Lung (tissue), 12 donors: Measurements from ENCODE around the gene B4GAT1. TPM values are rescaled to one million over a fixed set of nuclear protein-coding genes. Genes with fewer than 3 reads are reported as not detected.

Experiments used
- ATAC-seq: fragments of 200-7000 bp; cut with Tn5 transposase; one replicate; pipeline ENCODE4 v1.9.1; 2020; ENCODE audit warnings: moderate number of reproducible peaks; ENCODE audit not compliant: insufficient read depth, low FRiP score
- DNase-seq, 3 donors: peaks; one replicate each; pipeline ENCODE4 v3.0.0-alpha.2; 2013 to 2017
- H3K27ac ChIP-seq, 2 donors: one replicate each; pipeline ENCODE4 v1.5.1; 2013; ENCODE audit warnings: mild to moderate bottlenecking in 2 of 2, moderate library complexity in 2 of 2, control low read depth in 1 of 2, inconsistent platforms in 1 of 2, low read depth in 1 of 2, low read length in 1 of 2
- H3K27me3 ChIP-seq, 3 donors: one replicate each; pipeline ENCODE4 v1.5.1; 2013; ENCODE audit warnings: low read length in 2 of 3; ENCODE audit not compliant: control insufficient read depth in 3 of 3, insufficient read depth in 3 of 3
- H3K36me3 ChIP-seq, 4 donors: one replicate each; pipeline ENCODE4 v1.5.1; 2013; ENCODE audit warnings: low read length in 4 of 4, mild to moderate bottlenecking in 1 of 4, moderate library complexity in 1 of 4; ENCODE audit not compliant: control insufficient read depth in 4 of 4, insufficient read depth in 4 of 4
- H3K4me1 ChIP-seq, 5 donors: one replicate each; pipeline ENCODE4 v1.5.1; 2013; ENCODE audit warnings: low read length in 5 of 5, mild to moderate bottlenecking in 2 of 5, moderate library complexity in 1 of 5; ENCODE audit not compliant: control insufficient read depth in 5 of 5, insufficient read depth in 5 of 5
- H3K4me3 ChIP-seq: one replicate; pipeline ENCODE4 v1.5.1; 2013; ENCODE audit warnings: mild to moderate bottlenecking, control low read depth, moderate library complexity
- H3K9ac ChIP-seq, 2 donors: one replicate each; pipeline ENCODE4 v1.5.1; 2013; ENCODE audit warnings: low read length in 2 of 2, control low read depth in 1 of 2; ENCODE audit not compliant: insufficient read depth in 1 of 2
- H3K9me3 ChIP-seq, 4 donors: one replicate each; pipeline ENCODE4 v1.5.1; 2013; ENCODE audit warnings: low read length in 3 of 4, mild to moderate bottlenecking in 1 of 4, moderate library complexity in 1 of 4; ENCODE audit not compliant: control insufficient read depth in 4 of 4, insufficient read depth in 3 of 4
- CTCF ChIP-seq: IDR thresholded peaks from 2 replicates; pipeline ENCODE4 v1.5.1; 2012; ENCODE audit warnings: mild to moderate bottlenecking; ENCODE audit errors: control extremely low read depth, extremely low read depth
- WGBS, 2 donors: extraction: QIAGEN DNeasy Blood & Tissue Kit; methylation state at CpG; one replicate each; pipeline ENCODE4 v1.1.7; 2013; 5-methylcytosine and 5-hydroxymethylcytosine counted together
- polyA plus RNA-seq, 2 donors: library from polyadenylated mRNA; stranded (reverse); fragments of 200-250 nt; gene quantifications; one replicate each; pipeline ENCODE4 v1.2.1, GENCODE V29; 2013
- total RNA-seq, 2 donors: library from RNA; depleted of rRNA in 1 of 2; stranded (reverse); fragments of >200 nt in 1 of 2; gene quantifications; one replicate each; pipeline ENCODE4 v1.2.1, GENCODE V29; 2014 to 2021
- donor health status: control.
- donor health status: control.
- donor health status: Bipolar disorder and iron deficiency.
- donor health status: healthy.
- donor health status: DM: yes; HTN: yes; CAD: no.

B4GAT1 gene
- total and polyA plus RNA-seq, 4 donors, result 18.2 to 28.0 (median 24.0) TPM

GRCh38 chr11:66316849-66317251, 30.6 kb downstream of the B4GAT1 start, which contains the start of gene CD248:
Gene CD248, minus strand, starts transcription at chr11:66317044. Its CDS starts 17 bp downstream, at chr11:66317027.
- Histone ChIP-seq H3K27me3 (no peaks in the 10 kb centered on the region), H3K36me3 (peaks cover 0 to 3% (median 0%) of the 10 kb centered on the region in 4 donors), H3K27ac (peak within 1 kb of the TSS; percentile 63 to 88), H3K9me3 (no peaks in the 10 kb centered on the region), H3K9ac (peak within 1 kb of the TSS in 1 of 2 donors; percentile 79), H3K4me3 (peak within 1 kb of the TSS; percentile 19), H3K4me1 (peaks cover 0 to 44% (median 18%) of the 10 kb centered on the region in 5 donors)
- DNase-seq (peak; percentile 93 to 98 (median 95)), ATAC-seq (no peak)
- 10 to 13% methylated on average over 19 to 29 of the region's 29 CpGs for WGBS, 2 donors
- TF ChIP-seq CTCF, result no peak

- no peak for TF ChIP-seq CTCF
- H3K4me1 ChIP-seq, result peaks cover 0 to 44% (median 18%) of the 10 kb centered on the region in 5 donors
- H3K9me3 ChIP-seq, result no peaks in the 10 kb centered on the region
- peak overlapping the region in 1 of 2 donors; percentile 54 for H3K27ac ChIP-seq
- H3K36me3 ChIP-seq, result peaks cover 0 to 3% (median 0%) of the 10 kb centered on the region in 4 donors
- H3K4me3 ChIP-seq, result peak overlapping the region; percentile 19
- peak in 2 of 3 donors; percentile 30 to 38 for DNase-seq
- H3K27me3 ChIP-seq, result no peaks in the 10 kb centered on the region
- 70 to 84% methylated on average over 52 of the region's 52 CpGs for WGBS, 2 donors
- H3K9ac ChIP-seq, result peak overlapping the region in 1 of 2 donors; percentile 46
- ATAC-seq, result no peak
Observed at GRCh38 chr11:66315921-66316811, 31.3 kb downstream of the B4GAT1 start.

- no peak for TF ChIP-seq CTCF
- Histone ChIP-seq H3K27me3 (no peaks in the 10 kb centered on the region), H3K9ac (peak overlapping the region in 1 of 2 donors; percentile 46), H3K4me3 (no peak overlapping the region), H3K9me3 (no peaks in the 10 kb centered on the region), H3K27ac (no peak overlapping the region), H3K4me1 (peaks cover 0 to 44% (median 18%) of the 10 kb centered on the region in 5 donors), H3K36me3 (peaks cover 0 to 3% (median 0%) of the 10 kb centered on the region in 4 donors)
- no peak for ATAC-seq
- DNase-seq, result no peak
- 84 to 92% methylated on average over 14 of the region's 14 CpGs for WGBS, 2 donors
Observed at GRCh38 chr11:66315498-66315885, 31.9 kb downstream of the B4GAT1 start.
